DMS79 (cell line): ENCODE data around the gene MRPL21.

ENCODE experiments used
- DNase-seq: peaks from one replicate; lab custom pipeline; 2025; lab: John Stamatoyannopoulos, UW

The MRPL21 gene

GRCh38 chr11:68903288-68904247 is at the start of gene MRPL21, which contains the start of gene IGHMBP2:
MRPL21 (minus strand) TSS chr11:68903832; CDS start chr11:68903810, 22 bp downstream.
IGHMBP2 (plus strand) TSS chr11:68903891; CDS start chr11:68903953, 62 bp downstream.
- DNase-seq: peak; percentile 52

- DNase-seq: no peak
Observed at GRCh38 chr11:68950762-68951161, 47.1 kb upstream of the MRPL21 start.

- DNase-seq: no peak
Observed at GRCh38 chr11:68950270-68950669, 46.6 kb upstream of the MRPL21 start.

DNA sequence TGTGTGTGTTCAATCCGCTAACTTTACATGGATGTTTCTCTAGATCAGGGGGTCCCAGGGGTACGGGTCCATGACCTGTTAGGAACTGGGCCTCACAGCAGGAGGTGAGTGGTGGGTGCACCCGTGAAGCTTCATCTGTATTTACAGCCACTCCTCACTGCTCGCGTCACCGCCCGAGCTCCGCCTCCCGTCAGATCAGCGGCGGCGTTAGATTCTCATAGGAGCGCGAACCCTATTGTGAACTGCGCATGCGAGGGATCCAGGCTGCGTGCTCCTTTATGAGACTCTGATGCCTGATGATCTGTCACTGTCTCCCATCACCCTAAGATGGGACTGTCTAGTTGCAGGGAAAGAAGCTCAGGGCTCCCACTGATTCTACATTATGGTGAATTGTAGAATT is 45.3 kb upstream of the MRPL21 start:
- DNase-seq: no peak

GRCh38 chr11:68948496-68948895 is 44.9 kb upstream of the MRPL21 start:
- DNase-seq: no peak

DNA sequence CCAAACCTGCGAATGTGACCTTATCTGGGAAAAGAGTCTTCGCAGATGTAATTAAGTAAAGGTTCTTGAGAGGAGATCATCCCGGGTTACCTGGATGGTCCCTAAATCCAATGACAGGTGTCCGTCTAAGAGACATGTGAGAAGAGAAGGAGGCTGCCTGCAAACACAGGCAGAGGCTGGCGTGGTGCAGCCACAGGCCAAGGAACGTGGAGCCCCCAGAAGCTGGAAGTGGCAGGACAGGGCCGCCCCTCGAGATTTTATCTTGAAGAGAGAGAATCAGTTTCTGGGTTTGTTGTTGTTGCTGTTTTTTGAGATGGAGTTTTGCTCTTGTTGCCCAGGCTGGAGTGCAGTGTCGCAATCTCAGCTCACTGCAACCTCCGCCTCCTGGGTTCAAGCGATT is 43.5 kb upstream of the MRPL21 start:
- no peak for DNase-seq

DNA sequence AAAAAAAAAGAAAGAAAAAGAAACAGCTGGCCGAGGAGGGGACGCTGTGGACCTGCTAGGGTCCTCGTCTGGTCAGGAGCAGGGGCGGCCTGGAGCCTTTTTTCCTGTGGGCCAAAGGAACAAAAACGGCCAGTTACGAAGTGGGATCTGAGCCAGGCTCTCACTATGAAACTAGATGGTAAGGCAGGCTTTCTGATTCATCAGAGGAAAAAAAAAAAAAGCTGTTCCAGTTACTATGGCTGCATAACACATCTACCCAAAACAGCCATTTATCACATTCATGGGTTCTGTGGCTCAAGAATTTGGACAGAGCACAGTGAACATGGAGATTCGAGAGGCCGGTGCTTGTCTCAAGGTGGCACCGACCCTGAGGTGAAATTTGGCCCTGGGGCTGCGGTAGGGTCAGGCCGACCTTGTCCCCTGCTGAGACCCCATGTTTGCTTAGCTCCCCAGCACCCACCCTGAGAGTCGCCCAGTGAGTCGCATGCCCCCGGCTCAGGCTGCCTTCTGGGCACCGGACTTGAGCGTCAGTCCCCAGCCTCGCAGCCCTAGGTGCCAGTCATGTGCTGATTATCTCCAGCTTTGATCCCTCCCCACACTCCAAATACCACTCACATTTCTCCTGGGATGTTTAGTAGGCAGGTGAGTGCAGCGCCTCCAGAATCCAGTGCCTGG is 42.9 kb upstream of the MRPL21 start:
- DNase-seq: no peak

GRCh38 chr11:68942751-68943271 is 39.2 kb upstream of the MRPL21 start:
- no peak for DNase-seq

DNA sequence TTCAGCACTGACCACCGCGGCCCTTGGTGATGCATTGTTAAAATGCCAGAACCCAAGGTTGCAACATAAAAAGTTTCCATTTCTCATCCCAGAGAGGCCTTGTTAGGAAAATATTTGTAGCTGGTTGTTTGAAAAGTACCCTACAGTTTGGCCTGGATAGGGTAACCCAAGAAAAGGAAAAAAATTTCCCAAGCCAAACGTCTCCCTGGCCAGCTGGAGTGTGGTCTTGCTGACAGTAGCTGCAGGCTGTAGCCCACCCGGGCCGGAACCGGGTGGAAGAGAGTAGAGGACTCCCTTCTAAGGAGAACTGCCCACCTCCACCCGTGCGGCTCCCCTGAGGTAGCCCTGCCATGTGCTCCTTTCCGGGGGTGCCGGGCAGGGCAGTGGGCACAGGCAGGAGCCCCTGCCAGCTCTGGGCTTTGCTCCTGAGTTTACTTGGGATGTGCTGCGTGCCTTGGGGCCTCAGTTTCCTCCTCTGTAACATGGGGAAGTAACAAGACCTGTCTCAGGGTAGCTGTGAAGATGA is 38.5 kb upstream of the MRPL21 start:
- no peak for DNase-seq

- no peak for DNase-seq
Observed at GRCh38 chr11:68941324-68942094, 37.9 kb upstream of the MRPL21 start.

GRCh38 chr11:68940651-68941323 is 37.2 kb upstream of the MRPL21 start:
- DNase-seq: no peak

DNA sequence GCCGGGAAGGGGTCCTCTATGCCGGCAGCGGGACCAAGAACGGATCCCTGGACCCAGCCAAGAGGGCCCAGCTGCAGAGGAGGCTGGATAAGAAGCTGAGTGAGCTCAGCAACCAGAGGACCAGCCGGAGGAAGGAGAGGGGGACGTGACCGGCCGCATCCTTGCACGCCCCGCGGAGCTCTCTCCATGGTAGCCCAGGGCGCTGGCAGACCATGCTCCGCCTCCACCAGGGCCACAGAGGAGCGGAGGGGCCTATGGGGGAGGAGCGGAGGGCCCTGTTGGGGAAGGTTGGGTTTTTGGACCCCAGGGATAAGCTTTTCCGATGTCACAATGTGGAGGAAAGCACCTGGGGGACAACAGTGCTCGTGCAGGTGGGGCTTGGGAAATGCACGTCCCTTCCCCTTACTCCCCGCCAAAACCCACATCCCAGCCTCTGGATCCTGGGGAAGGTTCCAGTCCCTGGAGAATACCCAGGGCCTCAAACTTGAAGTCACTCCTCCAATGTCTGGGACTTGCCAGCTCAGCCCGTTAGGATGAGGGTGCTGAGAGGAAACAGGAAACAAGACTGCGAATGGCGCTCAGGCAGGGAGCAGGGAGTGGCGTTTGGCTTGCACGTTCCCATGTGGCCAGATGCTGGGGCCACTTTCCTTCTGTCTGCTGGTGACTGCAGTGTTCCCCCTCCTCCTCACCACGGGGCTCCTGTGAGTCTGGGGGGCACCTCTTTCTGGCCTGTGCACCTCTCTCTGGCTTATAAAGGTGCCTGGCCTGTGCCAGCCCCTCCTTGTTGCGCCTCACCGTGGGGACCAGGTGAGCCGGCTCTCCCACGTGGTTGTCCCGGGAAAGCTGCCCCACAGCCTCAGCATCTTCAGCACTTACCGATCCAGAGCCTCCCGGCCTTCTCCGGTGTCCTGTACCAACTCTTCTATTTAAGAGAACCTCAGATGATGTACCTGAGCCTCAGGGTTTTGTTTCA is 36.2 kb upstream of the MRPL21 start:
- no peak for DNase-seq

DNA sequence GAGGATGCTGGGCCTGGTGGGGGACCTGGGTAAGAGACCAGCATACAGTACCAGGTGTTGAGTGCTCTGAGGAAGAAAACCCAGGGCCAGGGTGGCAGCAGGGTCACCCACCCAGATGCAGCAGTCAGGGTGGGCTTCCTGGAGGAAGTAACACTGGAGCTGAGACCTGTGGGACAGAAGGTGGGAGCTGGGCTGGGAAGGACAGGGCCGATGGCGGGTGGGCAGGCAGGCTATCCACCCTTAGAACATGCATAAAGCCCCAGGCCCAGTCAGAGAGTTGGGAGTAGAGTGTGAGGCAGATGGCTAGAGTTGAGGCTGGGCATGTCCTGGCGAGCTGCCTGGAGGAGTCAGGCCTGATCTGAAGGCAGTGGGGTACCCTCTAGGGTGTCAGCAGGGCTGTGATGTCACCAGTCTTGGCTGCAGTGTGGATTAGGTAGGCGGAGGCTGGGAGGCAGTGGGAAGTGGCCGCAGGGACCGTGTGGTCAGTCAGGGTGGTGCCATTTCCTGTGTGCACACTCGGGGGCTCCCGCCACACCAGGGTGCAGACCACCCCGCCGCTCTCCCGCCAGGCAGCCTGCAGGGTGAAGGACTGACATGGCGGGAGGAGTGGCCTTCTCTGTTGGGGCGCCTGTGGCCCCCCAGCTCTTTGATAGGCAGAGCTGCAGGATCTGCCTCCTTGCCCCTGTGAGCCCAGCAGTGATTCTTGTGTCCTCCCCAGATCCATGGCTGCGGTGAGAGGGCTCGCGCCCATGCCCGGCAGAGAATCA is 35.4 kb upstream of the MRPL21 start:
- DNase-seq: no peak

DNA sequence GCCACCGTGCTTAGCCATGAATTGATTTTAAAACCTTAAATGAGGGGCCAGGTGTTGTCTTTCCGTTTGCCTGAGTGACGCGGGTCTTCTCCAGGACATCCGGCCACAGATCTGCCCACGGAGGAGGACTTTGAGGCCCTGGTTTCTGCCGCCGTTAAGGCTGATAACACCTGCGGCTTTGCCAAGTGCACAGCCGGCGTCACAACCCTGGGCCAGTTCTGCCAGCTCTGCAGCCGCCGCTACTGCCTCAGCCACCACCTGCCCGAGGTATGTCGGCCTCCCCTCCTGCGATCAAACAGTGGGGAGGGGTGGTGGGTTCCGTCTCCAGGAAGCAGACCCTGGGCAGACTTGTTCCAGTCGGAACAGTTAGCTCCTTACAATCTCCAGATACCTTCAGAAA is 34.5 kb upstream of the MRPL21 start:
- no peak for DNase-seq

- no peak for DNase-seq
Observed at GRCh38 chr11:68936676-68937620, 33.3 kb upstream of the MRPL21 start.

DNA sequence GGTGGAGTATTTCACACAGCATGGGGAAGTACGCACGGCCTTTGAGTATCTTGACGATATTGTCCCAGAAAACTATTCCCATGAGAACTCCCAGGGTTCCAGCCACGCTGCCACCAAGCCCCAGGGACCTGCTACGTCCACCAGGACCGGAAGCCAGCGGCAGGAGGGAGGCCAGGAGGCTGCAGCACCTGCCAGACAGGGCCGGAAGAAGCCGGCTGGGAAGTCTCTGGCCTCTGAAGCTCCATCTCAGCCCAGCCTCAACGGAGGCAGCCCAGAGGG is 32.7 kb upstream of the MRPL21 start:
- DNase-seq: no peak

DNA sequence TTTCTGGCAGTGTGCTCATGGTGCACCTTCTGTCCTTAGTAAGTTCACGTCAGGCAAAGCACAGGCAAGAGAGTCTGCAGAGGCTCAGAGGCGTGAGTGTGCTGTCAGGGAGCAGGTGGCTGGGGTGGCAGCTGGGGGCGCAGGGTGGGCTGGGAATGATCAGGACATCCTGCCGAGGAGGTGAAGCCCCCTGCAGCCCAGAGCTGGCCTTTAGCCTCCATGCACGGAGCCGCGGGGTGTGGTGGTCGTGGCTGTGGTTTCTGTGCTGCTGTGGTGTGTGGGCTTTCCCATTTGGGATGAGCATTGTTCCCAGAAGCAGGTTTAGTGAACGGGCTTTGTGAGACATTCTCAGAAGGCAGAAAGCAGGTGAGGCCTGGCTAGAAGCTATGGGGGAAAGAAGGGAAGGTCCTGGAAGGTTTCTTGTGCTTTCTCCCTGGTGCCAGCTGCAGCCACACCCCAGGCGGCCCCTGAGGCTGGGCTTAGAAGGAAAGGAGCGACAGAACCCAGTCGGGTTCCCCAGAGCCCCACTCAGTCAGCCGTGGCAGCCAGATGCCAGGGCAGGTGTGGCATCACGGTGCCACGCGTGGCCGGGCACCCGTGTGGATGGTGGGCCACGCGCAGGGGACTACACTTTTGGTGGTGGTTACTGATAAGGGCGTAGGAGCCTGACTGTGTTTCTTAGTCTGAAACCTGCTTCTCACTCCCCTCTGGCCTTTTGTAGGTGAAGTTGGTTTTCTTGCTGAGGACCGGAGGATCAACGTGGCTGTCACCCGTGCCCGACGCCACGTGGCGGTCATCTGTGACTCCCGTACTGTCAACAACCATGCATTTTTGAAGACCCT is 32.1 kb upstream of the MRPL21 start:
- DNase-seq: no peak
